ENCODE data around the gene GDF10. TPM values are rescaled to one million over a fixed set of nuclear protein-coding genes. Genes with fewer than 3 reads are reported as not detected.
A peak's percentile ranks its signal among the peaks of the same experiment; 100 is the strongest.

The GDF10 gene
- total RNA-seq, 2 donors from 2014 or later: 0.63 to 1.9 TPM

DNA sequence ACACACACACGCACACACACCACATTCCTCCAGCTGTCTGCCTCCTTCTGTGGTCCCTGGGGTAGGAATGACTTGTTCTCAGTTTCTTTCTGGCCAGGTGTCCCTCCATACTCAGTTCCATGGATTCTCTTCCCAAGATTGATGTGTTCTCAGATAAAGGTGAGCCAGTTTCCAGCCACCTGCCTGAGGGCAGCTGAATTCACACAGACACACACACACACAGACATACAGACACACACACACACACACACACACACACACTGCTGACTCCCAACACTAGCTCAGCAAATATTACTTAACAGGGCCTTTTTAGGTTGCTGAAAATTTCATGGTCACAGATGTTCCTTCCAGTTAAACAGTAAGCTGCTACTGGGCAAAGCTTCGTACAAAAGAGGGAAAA is 45.4 kb upstream of the GDF10 start:
- no peak for TF ChIP-seq CTCF (IDR thresholded peaks at IDR 0.05)
- no peak overlapping the region for H3K4me3 ChIP-seq

DNA sequence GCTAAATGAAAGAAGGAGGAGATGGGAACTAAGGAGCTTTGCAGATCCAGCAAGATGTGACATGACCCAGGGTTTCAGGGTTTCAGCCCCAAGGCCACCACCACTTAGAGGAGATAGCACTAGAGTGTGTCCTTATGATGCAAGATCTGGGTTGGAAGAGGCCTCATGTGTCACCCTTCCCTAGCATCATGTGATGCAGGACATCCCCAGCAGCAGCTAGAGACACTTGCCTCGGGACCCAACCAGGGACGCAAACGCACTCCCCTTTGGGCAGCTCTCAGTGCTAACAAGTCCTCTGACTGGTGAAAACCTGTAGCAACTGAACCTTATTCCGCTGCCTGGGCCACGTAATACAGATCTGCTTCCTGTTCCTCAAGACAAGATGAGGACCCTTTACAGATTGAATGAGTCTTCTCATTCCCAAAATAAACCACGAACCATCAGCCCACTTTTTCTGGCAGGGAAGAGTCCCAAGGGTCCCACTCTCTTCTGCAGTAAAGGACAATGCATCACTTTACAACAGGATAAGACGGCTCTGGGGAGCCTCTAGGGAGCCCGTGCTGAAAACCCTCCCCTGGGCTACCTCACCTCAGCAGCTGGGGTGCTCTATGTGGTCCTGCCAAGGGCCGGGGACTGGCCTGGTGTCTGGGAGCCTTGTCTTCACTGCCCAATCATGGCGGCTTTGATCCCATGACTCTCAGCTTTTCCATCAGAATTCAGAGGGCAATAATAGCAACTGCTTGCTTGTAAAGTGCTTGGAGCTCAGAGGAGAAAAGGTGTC is 44.8 kb upstream of the GDF10 start:
- DNase-seq (ENCODE audit: low spot score): peak; percentile 58
- TF ChIP-seq CTCF (IDR thresholded peaks at IDR 0.05): no peak
- H3K36me3 ChIP-seq: no peaks in the 10 kb centered on the region
- no peaks in the 10 kb centered on the region for H3K27me3 ChIP-seq
- H3K4me3 ChIP-seq: no peak overlapping the region
- peaks cover 0 to 40% of the 10 kb centered on the region in 2 donors for H3K4me1 ChIP-seq
- H3K27ac ChIP-seq: no peak overlapping the region
- no peaks in the 10 kb centered on the region for H3K9me3 ChIP-seq

More for the DNA sequence above, 45.4 kb upstream of the GDF10 start:
- Histone ChIP-seq H3K27ac (no peak overlapping the region), H3K36me3 (no peaks in the 10 kb centered on the region), H3K27me3 (no peaks in the 10 kb centered on the region), H3K9me3 (no peaks in the 10 kb centered on the region), H3K4me1 (peaks cover 0 to 39% of the 10 kb centered on the region in 2 donors)
- DNase-seq (ENCODE audit: low spot score): no peak

- Histone ChIP-seq H3K9me3 (no peaks in the 10 kb centered on the region), H3K4me1 (peaks cover 0 to 47% of the 10 kb centered on the region in 2 donors), H3K27me3 (no peaks in the 10 kb centered on the region), H3K36me3 (no peaks in the 10 kb centered on the region), H3K4me3 (no peak overlapping the region), H3K27ac (no peak overlapping the region)
- DNase-seq (ENCODE audit: low spot score): no peak
- TF ChIP-seq CTCF (IDR thresholded peaks at IDR 0.05): no peak
These were observed 44.1 kb upstream of the GDF10 start for GRCh38 chr10:47255866-47256265.

- Histone ChIP-seq H3K36me3 (no peaks in the 10 kb centered on the region), H3K4me1 (peaks cover 0 to 48% of the 10 kb centered on the region in 2 donors), H3K27ac (no peak overlapping the region), H3K4me3 (no peak overlapping the region), H3K9me3 (no peaks in the 10 kb centered on the region), H3K27me3 (no peaks in the 10 kb centered on the region)
- DNase-seq (ENCODE audit: low spot score): no peak
- TF ChIP-seq CTCF (IDR thresholded peaks at IDR 0.05): no peak
These were observed 43.2 kb upstream of the GDF10 start for GRCh38 chr10:47256751-47257336.

GRCh38 chr10:47257396-47258120 is 42.4 kb upstream of the GDF10 start:
- no peaks in the 10 kb centered on the region for H3K27me3 ChIP-seq
- H3K4me1 ChIP-seq: peaks cover 0 to 42% of the 10 kb centered on the region in 2 donors
- no peaks in the 10 kb centered on the region for H3K9me3 ChIP-seq
- no peak for TF ChIP-seq CTCF (IDR thresholded peaks at IDR 0.05)
- no peak for DNase-seq (ENCODE audit: low spot score)
- H3K4me3 ChIP-seq: no peak overlapping the region
- H3K27ac ChIP-seq: no peak overlapping the region
- no peaks in the 10 kb centered on the region for H3K36me3 ChIP-seq

All from right atrium auricular region (tissue), 2 donors.